GM15510 (cell line): ENCODE results near the gene ROR1.

Source experiments
- POLR2A ChIP-seq: IDR thresholded peaks from 3 replicates; pipeline ENCODE4 v1.6.1; 2011; ENCODE audit warnings: borderline replicate concordance; ENCODE audit not compliant: insufficient read length; ENCODE audit errors: extremely low read depth

The ROR1 gene

DNA sequence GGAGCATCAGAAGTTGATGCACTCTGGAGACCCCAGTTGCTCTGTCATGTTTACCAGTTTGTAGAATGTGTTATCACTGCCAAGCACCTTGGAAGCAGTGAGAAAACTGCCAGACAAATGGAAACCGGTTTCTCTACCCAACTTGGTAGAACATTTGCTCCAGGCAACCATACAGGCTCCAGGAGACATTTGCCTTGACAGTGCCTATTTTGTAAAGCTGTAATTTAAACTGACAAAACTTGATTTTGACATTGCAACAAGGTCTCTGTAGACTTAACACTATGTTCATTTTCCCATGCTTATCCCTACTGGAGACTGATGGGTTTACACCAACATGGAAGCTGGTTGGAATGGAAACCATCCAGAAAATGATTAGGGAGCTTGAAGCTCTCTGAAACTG, 97.6 kb downstream of the ROR1 start:
- no peak for TF ChIP-seq POLR2A

DNA sequence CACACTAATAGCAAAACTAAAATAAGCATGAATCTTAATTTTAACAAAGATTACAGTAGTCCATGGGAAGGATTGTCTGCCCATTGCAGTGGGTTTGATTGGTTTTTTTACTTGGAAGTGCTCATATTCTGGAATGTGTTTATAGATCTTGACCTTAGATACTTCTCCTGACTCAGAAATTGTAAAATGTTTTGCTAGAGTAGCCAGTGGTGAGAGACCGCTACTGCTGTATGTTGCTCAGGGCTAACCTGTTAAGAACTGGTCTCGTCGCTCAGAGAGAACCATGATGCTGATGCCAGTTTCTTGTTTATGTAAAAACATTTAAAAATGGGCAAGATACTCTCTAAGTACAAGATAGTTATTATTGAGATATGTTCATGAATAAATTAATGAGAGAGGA, 99.9 kb downstream of the ROR1 start:
- TF ChIP-seq POLR2A: no peak

DNA sequence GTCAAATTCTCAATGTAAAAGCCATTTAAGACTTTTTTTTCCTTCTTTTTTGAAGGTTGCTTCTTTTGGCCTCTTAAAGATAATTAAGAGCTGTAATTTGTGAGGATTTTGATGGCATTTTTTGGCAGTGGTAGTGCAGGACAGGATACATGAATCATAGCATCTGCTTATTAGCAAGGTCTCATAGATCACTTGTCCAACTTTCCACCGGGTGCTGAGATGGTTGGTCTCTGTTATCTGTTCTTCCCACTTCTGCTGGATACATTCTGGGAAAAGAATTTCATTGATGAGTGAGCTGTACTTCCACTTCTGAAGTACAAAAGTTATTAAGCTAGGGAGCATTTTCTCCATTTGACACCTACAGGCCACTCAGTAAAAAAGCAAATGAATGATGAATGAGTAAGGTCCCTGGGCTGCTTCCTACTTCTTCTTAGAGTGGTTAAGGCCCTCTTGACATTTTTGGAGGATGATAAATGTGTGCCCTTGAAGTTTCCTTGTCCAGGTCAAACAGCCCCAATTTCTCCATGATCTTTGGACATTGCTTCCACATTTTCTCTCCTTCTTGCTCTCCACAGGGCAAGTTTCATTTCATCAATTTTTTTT, 100.6 kb downstream of the ROR1 start:
- TF ChIP-seq POLR2A: no peak

DNA sequence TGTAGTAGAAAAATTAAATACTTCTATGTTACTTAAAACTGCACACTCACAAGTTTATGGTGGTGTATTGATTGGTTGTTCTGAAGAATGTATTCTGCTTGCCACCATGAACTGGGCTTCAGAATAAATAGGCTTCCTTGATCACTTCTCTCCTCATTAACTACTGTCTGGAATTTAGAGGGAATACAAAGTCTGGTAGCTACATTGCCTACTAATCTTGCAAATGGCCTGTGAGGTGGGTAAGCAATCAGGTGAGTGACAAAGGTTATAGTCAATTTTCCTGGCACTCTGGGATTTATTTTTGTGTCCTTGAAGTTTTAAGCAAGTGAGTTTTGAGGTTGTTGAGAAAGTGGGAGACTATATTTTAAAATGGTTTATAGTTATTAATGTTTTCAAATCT, 101.8 kb downstream of the ROR1 start:
- no peak for TF ChIP-seq POLR2A

DNA sequence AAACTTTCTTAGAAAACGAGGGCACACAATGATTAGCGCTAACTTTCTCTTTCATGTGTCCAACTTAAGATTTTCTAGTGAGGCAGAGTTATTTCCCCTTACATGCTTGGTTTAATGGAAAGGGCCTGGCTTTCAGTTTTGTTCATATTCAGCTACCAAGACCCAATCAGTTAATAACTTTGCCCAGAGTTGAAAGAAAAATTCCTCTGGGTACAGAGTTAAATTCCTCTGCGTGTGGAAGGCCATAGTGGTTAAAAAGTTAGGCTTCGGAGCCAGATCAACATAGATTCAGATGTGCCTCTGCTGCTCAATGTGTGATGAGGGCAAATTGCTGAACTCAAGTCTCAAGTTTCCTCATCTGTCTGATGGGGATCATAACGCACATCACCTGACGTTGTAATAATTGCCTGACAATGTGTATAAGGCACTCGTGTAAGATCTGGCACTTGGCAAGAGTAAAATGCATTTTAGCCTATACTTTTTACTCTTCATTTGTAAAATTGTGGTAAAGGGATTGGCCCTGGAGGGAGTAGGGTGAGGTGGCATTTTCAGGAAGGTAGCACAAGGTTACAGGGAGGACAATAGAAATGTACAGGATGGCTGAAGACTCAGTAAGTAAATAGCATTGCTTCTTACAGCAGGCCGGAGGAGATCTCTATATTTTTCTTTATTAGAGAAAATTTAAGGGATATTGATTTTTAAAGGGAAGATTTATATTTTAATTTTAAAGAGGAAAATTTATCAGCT, 103.4 kb downstream of the ROR1 start:
- TF ChIP-seq POLR2A: no peak

DNA sequence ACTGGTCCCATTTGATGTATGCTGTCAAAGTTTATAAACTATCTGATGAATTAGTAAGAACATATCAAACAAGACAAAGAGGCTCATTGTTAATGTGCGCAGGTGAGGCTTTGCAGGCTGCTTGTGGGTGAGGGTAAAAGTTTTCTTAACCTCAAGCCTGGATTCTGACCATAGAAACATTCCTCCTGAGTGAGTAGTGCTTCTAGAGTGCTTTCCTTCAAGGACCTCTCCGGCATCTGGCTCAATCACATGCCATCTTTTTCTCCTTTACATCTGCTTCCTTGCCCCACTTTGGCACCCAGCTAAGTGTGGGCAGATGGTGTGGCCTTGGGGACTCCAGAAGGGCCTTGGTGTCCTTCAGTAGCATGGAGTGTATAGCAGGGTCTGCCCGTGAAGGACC, 104.0 kb downstream of the ROR1 start:
- no peak for TF ChIP-seq POLR2A

DNA sequence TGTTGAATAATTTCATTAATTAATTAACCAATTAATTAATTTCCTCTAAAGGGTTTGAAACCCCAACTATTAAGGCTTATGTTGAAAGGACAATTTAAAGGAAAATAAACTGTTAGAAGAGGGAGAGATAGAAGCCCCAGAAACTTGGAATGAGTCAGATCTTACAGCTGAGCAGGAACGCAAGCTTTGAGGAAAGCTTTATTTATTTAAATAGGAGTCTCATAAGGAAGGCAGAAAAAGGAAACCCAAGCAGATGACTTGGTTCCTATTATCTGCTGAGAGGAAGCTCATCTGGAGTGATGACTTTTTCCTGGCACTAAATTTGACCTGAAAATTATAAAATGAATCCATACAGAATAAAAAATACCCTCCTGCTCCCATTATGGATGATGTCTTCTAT, 105.1 kb downstream of the ROR1 start:
- no peak for TF ChIP-seq POLR2A

DNA sequence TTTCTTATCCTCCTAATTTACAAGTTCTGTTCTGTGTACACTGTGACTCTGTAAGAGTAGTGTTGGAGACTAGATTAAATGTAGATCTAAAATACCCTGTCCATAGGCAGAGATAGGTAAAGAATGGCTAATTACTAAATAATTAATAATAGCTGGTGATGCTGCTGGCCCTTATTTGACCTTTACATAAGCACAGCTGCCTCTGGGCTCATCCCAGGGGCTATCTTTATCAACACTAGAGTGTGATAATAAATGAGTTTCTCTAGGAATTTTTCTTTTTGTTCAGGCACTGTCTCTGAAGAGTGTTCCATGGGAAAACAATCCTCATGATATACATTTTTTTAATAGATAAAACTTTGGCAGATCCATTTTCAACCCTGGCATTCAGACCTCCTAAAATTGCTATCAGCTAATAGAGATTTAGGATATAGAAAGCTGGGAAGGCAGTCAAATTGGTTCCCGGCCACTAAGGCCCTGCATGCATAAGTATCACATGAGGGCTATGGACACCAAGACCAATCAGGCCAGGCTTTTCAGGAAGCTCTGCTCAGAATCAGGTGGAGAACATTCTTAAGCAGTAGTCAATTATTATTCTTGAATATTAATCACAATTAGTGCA, 107.2 kb downstream of the ROR1 start:
- no peak for TF ChIP-seq POLR2A

DNA sequence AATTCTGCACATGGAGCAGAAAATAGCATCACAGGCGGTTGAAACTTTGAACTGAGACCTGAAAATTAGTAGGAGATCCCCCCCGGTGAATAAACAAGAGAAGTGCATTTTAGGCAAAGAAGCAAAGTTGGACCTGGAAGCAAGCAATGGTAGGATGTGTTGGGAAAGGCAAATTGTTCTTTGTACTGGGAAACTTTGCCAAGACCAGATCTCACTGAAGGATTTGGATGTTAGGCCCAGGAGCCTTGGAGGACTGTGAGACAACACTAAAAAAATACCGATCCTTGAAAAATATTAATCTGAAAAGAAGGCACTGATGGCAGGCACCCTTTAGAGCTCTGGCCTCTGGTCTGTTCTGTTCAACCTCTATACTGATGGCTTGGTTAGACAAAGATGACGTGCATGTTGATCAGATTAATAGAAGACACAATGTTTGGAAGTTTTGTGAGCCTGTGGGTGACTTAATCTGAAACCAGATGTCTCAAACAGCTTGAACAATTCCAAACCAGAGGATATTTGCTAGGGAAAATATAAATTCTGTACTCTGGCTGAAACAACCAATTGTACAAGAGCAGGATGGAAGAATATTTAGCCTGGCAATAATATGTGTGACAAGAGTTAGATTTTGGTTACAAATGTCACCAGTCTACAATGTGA, 108.4 kb downstream of the ROR1 start:
- no peak for TF ChIP-seq POLR2A

DNA sequence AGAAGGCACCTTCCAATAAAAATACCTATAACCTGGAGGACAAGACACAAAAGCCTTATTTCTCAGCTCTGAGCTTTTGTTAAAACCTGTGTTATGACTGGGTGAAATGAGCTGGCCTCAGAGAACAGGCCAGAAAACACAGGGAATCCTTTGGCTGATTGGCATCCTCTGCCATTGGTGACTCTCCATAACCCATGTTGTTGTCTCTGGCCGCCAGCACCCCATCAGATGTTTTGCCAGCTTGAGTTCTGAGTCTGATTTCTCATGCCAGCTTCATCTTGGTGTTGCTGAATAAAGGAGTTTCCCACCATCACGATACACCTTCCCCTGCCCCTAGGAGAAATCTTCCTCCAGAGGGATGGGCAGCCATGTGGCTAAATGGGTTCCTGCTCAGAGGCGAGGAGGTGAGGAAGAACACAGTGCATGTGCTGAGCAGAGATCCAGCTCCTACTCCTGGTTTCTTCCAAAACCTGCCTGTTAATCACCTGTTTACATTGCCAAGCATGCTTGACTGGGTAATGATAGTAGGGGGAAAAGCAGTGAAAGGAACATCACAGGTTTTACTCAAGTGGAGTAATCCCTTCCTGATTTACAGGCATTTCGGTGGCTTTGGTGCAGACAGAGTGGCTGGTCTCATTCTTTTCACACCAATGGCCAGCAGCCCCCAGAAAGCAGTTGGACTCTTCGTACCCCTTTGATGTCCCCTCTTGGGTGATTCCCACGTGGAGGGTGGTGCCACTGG, 109.8 kb downstream of the ROR1 start:
- TF ChIP-seq POLR2A: no peak

DNA sequence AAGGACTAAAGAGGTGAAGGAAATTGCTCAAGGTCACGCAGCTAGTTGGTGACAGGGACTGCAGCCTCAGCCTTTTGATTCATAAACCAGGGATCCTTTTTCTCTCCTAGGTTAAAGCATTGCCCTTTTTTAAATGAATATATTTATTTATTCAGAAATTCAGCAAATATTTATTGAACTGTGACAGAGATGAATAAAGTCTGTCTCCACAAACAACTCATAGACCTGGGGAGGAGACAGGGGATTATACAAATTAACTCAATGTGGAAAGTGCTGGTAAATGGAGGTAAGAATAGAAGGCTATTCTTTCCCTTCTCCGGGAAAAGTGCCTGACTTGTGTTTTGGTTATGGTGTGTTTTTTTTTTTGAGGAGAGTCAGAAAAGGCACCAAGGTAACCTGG, 110.7 kb downstream of the ROR1 start:
- no peak for TF ChIP-seq POLR2A

DNA sequence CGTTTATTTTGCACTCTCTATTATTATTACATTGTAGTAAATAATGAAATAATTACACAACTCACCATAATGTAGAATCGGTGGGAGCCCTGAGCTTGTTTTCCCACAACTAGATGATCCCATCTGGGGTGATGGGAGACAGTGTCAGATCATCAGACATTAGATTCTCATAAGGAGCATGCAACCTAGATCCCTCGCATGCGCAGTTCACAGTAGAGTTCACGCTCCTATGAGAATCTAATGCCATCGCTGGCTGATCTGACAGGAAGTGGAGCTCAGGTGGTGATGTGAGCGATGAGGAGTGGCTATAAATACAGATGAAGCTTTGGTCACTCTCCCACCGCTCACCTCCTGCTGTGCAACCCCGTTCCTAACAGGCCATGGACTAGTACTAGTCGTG, 112.1 kb downstream of the ROR1 start:
- TF ChIP-seq POLR2A: no peak

DNA sequence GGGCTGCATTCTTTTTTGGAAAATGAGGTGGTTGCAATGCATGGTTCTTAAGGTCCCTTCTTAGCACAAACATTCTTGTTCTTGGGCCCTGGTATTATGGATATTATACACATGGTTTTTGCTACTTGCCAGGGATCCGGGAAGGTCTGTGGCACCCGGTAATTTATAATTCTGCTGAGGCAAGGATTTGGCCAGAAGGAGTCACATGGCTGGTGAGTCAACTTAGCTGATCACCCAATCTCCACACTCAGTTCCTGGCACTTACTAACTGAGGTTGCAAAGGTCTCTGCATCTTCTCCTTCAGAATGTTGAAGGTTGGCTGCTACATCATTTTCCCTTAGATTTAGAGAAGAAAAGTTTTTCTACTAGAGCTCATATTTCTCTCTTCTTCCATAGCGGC, 112.5 kb downstream of the ROR1 start:
- no peak for TF ChIP-seq POLR2A

DNA sequence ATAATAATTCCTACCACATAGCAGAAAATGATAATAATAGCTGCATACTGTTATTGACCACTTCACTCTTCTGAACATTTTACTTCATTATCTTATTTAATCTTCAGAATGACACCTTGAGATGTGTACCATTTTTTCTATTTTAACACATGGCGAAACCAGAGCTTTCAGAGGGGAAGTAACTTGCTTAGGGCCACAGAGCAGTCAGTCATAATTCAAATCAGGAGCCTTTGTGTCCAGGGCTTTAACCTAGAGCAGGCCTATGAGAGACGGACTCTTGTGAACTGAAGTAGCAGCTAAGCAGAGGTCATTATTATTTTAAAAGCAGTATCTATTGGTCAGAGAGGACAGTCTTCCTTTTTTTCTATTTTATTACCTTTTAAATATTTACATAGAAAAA, 114.0 kb downstream of the ROR1 start:
- TF ChIP-seq POLR2A: no peak

DNA sequence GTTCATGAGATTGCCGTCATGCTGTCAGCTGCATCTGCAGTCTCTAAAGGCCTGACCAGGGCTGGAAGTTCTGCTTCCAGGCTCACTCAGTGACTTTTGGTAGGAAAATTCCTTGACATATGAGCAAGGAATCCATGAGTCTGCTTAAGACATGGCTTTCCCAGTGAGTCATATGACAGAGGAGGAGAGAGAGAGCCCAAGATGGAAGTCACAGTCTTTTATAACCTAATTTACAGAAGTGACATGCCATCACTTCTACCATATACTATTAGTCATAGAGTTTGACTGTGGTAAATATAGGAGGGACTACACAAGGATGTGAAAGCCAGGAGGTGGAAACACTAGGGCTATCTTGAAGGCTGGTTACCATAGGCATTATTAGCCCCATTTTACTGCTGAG, 115.2 kb downstream of the ROR1 start:
- no peak for TF ChIP-seq POLR2A
